Measurements from ENCODE around the gene LINGO1.

The LINGO1 gene

GRCh38 chr15:77617476-77618230 is 15.1 kb downstream of the LINGO1 start:
- DNase-seq (ENCODE audit: low read depth): no peak

GRCh38 chr15:77616072-77616471 is 16.6 kb downstream of the LINGO1 start:
- no peak for DNase-seq (ENCODE audit: low read depth)

GRCh38 chr15:77615472-77615871 is 17.2 kb downstream of the LINGO1 start:
- DNase-seq (ENCODE audit: low read depth): no peak

- no peak for DNase-seq (ENCODE audit: low read depth)
Observed at GRCh38 chr15:77614251-77614806, 18.4 kb downstream of the LINGO1 start.

GRCh38 chr15:77613814-77614213 is 18.9 kb downstream of the LINGO1 start:
- no peak for DNase-seq (ENCODE audit: low read depth)

GRCh38 chr15:77612958-77613601 is 19.6 kb downstream of the LINGO1 start:
- no peak for DNase-seq (ENCODE audit: low read depth)

- no peak for DNase-seq (ENCODE audit: low read depth)
Observed at GRCh38 chr15:77611767-77612166, 20.9 kb downstream of the LINGO1 start.

GRCh38 chr15:77610731-77611130 is 22.0 kb downstream of the LINGO1 start:
- no peak for DNase-seq (ENCODE audit: low read depth)

- no peak for DNase-seq (ENCODE audit: low read depth)
Observed at GRCh38 chr15:77609558-77609957, 23.2 kb downstream of the LINGO1 start.

GRCh38 chr15:77608774-77609173 is 23.9 kb downstream of the LINGO1 start:
- no peak for DNase-seq (ENCODE audit: low read depth)

GRCh38 chr15:77607894-77608261 is 24.8 kb downstream of the LINGO1 start:
- DNase-seq (ENCODE audit: low read depth): no peak

GRCh38 chr15:77607111-77607893 is 25.4 kb downstream of the LINGO1 start:
- DNase-seq (ENCODE audit: low read depth): no peak

GRCh38 chr15:77606142-77607034 is 26.3 kb downstream of the LINGO1 start:
- no peak for DNase-seq (ENCODE audit: low read depth)

GRCh38 chr15:77605547-77605946 is 27.2 kb downstream of the LINGO1 start:
- DNase-seq (ENCODE audit: low read depth): no peak

- DNase-seq (ENCODE audit: low read depth): no peak
Observed at GRCh38 chr15:77604973-77605372, 27.7 kb downstream of the LINGO1 start.

GRCh38 chr15:77603611-77604336 is 28.9 kb downstream of the LINGO1 start:
- no peak for DNase-seq (ENCODE audit: low read depth)

GRCh38 chr15:77602800-77603199 is 29.9 kb downstream of the LINGO1 start:
- DNase-seq (ENCODE audit: low read depth): no peak

GRCh38 chr15:77599899-77600298 is 32.8 kb downstream of the LINGO1 start:
- no peak for DNase-seq (ENCODE audit: low read depth)

GRCh38 chr15:77599357-77599756 is 33.4 kb downstream of the LINGO1 start:
- no peak for DNase-seq (ENCODE audit: low read depth)

GRCh38 chr15:77598644-77599043 is 34.1 kb downstream of the LINGO1 start:
- DNase-seq (ENCODE audit: low read depth): no peak

Data from activated T-cell treated with anti-CD3 and anti-CD28 coated beads for 48 hours (primary cell).